ENCODE measurements around the gene MYL4. TPM values are rescaled to one million over a fixed set of nuclear protein-coding genes. Genes with fewer than 3 reads are reported as not detected.

Gene MYL4
- total and polyA plus RNA-seq, 10 of the 15 experiments (the other 5 are each of a cell fraction or from before 2014, with no cell fraction given), result 0.23 to 1.6 (median 0.58) TPM; not detected in 3

DNA sequence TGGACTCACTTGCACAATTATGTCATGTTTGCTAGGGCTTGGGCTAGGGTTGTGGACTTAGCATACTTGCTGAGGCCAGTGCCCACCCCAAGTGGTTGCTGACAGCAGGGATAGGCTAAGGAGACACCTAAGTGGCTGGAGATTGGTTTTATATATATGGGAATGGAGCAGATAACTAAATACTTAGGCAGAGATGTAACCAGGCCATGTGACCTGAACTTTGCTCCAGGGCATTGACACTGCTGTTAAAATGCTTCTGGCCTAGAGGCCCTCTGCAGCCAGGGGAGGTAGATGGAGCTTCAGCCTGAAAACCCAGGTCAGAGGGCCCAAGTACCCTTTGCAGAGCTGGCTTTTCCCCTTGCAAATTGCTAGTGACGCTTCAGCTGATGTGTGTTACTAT is 43.1 kb downstream of the MYL4 start (continued):
- TF ChIP-seq, protein P1, sequence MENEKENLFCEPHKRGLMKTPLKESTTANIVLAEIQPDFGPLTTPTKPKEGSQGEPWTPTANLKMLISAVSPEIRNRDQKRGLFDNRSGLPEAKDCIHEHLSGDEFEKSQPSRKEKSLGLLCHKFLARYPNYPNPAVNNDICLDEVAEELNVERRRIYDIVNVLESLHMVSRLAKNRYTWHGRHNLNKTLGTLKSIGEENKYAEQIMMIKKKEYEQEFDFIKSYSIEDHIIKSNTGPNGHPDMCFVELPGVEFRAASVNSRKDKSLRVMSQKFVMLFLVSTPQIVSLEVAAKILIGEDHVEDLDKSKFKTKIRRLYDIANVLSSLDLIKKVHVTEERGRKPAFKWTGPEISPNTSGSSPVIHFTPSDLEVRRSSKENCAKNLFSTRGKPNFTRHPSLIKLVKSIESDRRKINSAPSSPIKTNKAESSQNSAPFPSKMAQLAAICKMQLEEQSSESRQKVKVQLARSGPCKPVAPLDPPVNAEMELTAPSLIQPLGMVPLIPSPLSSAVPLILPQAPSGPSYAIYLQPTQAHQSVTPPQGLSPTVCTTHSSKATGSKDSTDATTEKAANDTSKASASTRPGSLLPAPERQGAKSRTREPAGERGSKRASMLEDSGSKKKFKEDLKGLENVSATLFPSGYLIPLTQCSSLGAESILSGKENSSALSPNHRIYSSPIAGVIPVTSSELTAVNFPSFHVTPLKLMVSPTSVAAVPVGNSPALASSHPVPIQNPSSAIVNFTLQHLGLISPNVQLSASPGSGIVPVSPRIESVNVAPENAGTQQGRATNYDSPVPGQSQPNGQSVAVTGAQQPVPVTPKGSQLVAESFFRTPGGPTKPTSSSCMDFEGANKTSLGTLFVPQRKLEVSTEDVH (IDR thresholded peaks at IDR 0.05; ENCODE audit: low read depth, partially characterized antibody), result no peak
- TF ChIP-seq ASH2L (IDR thresholded peaks at IDR 0.05; ENCODE audit: borderline replicate concordance, low read depth), result no peak
- no peak for TF ChIP-seq PBX3 (IDR thresholded peaks at IDR 0.05; ENCODE audit: insufficient replicate concordance, low read depth, low read length)
- TF ChIP-seq SMC3 (IDR thresholded peaks at IDR 0.05; ENCODE audit: borderline replicate concordance, low read length), result no peak
- TF ChIP-seq SREBF1 (IDR thresholded peaks at IDR 0.05; ENCODE audit: low read length), result no peak
- no peak for TF ChIP-seq MEF2B (IDR thresholded peaks at IDR 0.05; ENCODE audit: partially characterized antibody, poor library complexity, severe bottlenecking)
- TF ChIP-seq SPI1 (IDR thresholded peaks at IDR 0.05; ENCODE audit: borderline replicate concordance, insufficient read depth, low read depth, low read length), result no peak

Data from GM12878 (cell line).